ENCODE data around the gene EMB. TPM values are rescaled to one million over a fixed set of nuclear protein-coding genes. Genes with fewer than 3 reads are reported as not detected.

Gene EMB
- total and polyA plus RNA-seq, 9 of the 15 experiments (the other 6 are each of a cell fraction or from before 2014, with no cell fraction given): 0.31 TPM; not detected in 8

GRCh38 chr5:50415912-50416311 lies 25.2 kb downstream of the EMB start:
- in situ Hi-C loops (cut with MboI) (no loop called here), intact Hi-C loops (cut with micrococcal nuclease) (no loop called here)
- Histone ChIP-seq H3K4me3 (no peak overlapping the region), H2AFZ (ENCODE audit: low read depth, low read length) (no peak overlapping the region), H3K9ac (ENCODE audit: insufficient read depth in 1 of 2, low read depth in 2 of 2, low read length in 2 of 2) (no peak overlapping the region), H3K27ac (ENCODE audit: extremely low read depth, low read depth, low read length) (no peak overlapping the region), H4K20me1 (replicated peaks; ENCODE audit: control insufficient read depth, insufficient read depth, low read length) (no peaks in the 10 kb centered on the region), H3K27me3 (ENCODE audit: control insufficient read depth in 2 of 2, insufficient read depth in 2 of 2, low read length in 2 of 2) (no peaks in the 10 kb centered on the region), H3K9me1 (ENCODE audit: control insufficient read depth, insufficient read depth, low read length) (no peaks in the 10 kb centered on the region), H3K79me2 (ENCODE audit: control insufficient read depth, insufficient read depth, low read length) (no peaks in the 10 kb centered on the region), H3K9me3 (replicated peaks; ENCODE audit: control insufficient read depth, insufficient read depth, low read depth, low read length) (no peaks in the 10 kb centered on the region), H3K4me2 (ENCODE audit: insufficient read depth, low read length) (no peak overlapping the region), H3K36me3 (ENCODE audit: control insufficient read depth, insufficient read depth, low read length) (no peaks in the 10 kb centered on the region), H3K4me1 (replicated peaks in 1 of 2; ENCODE audit: control insufficient read depth in 2 of 2, insufficient read depth in 2 of 2, low read length in 2 of 2) (no peaks in the 10 kb centered on the region)
- WGBS (ENCODE audit: insufficient coverage, low coverage, missing lambda C conversion rate): 0% methylated on average over 4 of the region's 4 CpGs
- ATAC-seq (no peak), FAIRE-seq (no peak), DNase-seq (ENCODE audit: extremely low read depth in 1 of 4, low spot score in 3 of 4) (no peak)
- no TSS peak for BruUV-seq (replicated peaks)
- TF ChIP-seq ZNF263 (CRISPR knock-in tag; IDR thresholded peaks at IDR 0.05; ENCODE audit: borderline replicate concordance) (no peak), FOS (IDR thresholded peaks at IDR 0.05; ENCODE audit: extremely low read depth, insufficient read length) (no peak), ZNF668 (CRISPR knock-in tag; IDR thresholded peaks at IDR 0.05) (no peak), KLF1 (tag; IDR thresholded peaks at IDR 0.05) (no peak), AFF1 (IDR thresholded peaks at IDR 0.05; ENCODE audit: low read depth in 1 of 2, partially characterized antibody in 2 of 2) (no peak), BMI1 (IDR thresholded peaks at IDR 0.05; ENCODE audit: low read length) (no peak), MTA2 (IDR thresholded peaks at IDR 0.05; ENCODE audit: low read depth) (no peak), GTF2E2 (tag; IDR thresholded peaks at IDR 0.05) (no peak), ZBTB26 (CRISPR knock-in tag; IDR thresholded peaks at IDR 0.05) (no peak), BRCA1 (IDR thresholded peaks at IDR 0.05) (no peak), BRCA1 (CRISPR knock-in tag; IDR thresholded peaks at IDR 0.05) (no peak), EWSR1 (IDR thresholded peaks at IDR 0.05; ENCODE audit: borderline replicate concordance, low read depth, partially characterized antibody) (no peak), CBFB (CRISPR knock-in tag; IDR thresholded peaks at IDR 0.05) (no peak)
- POLR2A ChIA-PET: no interaction called here
- CTCF ChIA-PET (ENCODE audit: low intra/inter-chr PET ratio): no interaction called here

All from K562 (cell line).